GM12891 (cell line): ENCODE data around the gene SMC6.

Source experiments
- PAX5 ChIP-seq: IDR thresholded peaks from 2 replicates; pipeline ENCODE4 v1.6.1; 2011; ENCODE audit warnings: low read length, moderate library complexity, mild to moderate bottlenecking; ENCODE audit not compliant: insufficient read depth, severe bottlenecking
- POLR2A ChIP-seq: IDR thresholded peaks from 2 replicates; pipeline ENCODE4 v1.6.1; 2011; ENCODE audit warnings: low read depth, low read length, control low read depth
- POLR2AphosphoS5 ChIP-seq: IDR thresholded peaks from 2 replicates; pipeline ENCODE4 v1.6.1; 2011; ENCODE audit warnings: low read depth, low read length, control low read depth
- POU2F2 ChIP-seq: IDR thresholded peaks from 2 replicates; pipeline ENCODE4 v1.6.1; 2011; ENCODE audit warnings: low read depth, mild to moderate bottlenecking, control low read depth, low read length, moderate library complexity
- SPI1 ChIP-seq: IDR thresholded peaks from 2 replicates; pipeline ENCODE4 v1.6.1; 2011; ENCODE audit warnings: low read depth, low read length, control low read depth
- TAF1 ChIP-seq: IDR thresholded peaks from 2 replicates; pipeline ENCODE4 v1.6.1; 2011; ENCODE audit warnings: low read depth, low read length, control low read depth

DNA sequence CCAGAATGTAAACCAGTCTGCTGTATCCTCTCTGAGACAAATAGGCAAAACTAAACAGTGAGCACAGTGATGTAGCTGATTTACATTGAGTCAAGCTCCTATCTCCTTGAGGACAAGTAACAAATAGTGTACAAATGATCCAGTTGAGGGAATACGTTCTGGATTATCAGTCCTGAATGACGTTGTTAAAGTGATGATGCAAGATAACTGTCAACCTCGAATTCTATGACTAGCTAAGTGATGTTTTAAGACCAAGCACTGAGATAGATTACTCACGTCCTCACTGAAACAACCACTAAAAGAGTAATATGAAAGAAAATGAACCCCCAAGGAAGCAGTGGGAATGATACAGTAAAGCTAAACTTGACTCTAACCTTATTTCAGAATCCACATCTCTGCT lies 46.8 kb downstream of the SMC6 start:
- TF ChIP-seq POLR2A (no peak), POLR2AphosphoS5 (no peak), TAF1 (no peak), POU2F2 (no peak), SPI1 (no peak), PAX5 (no peak)
